A549 treated with Hydrocortisone at 1 μM for 4 hours (cell line): Measurements from ENCODE around the gene FCHSD2. TPM values are rescaled to one million over a fixed set of nuclear protein-coding genes. Genes with fewer than 3 reads are reported as not detected.

ENCODE experiments used
- total RNA-seq: library from RNA; stranded (reverse); fragments of 200-300 nt; extraction: Qiagen RNA extraction; gene quantifications from 5 replicates; pipeline ENCODE4 v1.2.3, GENCODE V29; 2022

Gene FCHSD2
- 7.0 to 10.8 TPM (median 8.9 TPM) in 5 replicates for total RNA-seq

DNA sequence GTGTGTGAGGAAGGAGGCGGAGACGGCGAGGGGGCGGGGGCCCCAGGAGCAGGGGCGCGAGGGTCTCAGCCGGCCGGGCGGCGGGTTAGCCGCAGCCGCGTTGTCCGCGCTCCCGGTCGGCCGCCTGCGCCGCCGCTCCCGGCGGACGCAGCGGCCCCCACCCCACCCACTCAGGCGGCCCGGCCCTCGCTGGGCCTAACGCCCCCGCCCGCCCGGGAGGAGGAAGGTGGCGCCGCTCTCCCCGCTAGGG, at the start of gene FCHSD2:
Gene FCHSD2 (minus strand): TSS at position 191 of the 250 bp plus-strand sequence. CDS start 441 bp downstream, outside the sequence.

GRCh38 chr11:72814286-72815109, 327.6 kb downstream of the FCHSD2 start, which contains the start of gene ATG16L2:
TSS of gene ATG16L2 (plus strand) at chr11:72814411. CDS start at chr11:72814446, 35 bp downstream.

DNA sequence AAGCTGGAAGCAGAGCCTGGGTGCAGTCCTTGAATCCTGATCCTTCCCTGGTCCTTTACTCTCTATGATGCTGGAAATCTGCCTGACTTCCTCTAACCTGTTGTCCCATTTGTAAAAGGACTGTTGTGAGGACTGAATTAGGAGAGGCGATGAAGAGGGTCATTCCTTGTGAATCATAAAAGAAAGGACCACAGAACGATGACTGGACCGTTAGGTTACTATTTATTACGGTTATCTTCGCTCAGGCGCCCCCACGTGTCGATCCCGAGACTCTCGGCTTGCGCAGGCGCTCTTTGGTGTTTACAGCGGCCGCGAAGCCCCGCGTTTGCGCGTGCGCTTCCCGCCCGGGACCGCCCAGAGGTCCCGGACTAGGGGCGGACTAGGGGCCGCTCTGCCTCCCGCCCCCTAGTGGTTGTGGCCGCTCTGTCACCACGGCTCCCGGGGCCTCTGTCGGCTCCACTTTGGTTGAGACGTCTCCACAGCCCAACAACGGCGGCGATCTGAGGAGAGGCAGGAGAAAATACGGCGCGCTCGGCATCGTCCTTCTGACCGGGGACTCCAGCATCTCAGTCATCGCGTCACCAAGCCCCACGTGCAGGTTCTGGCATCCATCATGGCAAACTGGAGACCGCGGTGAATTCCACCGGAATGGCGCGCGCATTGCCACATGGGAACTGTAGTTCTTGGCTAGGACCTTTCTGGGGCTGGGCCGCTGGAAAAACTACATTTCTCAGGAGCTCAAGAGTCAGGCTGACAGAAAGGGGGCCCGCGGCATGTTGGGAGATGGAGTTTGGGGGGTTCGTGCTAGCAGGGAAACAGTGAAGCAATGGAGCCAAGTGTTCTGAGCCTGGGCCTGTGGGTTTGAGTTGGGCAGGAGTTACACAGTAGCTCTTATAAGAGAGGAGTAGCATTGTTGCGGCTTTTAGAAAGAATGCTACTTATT, 348.4 kb downstream of the FCHSD2 start, which contains the start of gene STARD10:
Gene STARD10 (minus strand): TSS at position 623 of the 943 bp plus-strand sequence. CDS start 12,866 bp downstream, outside the sequence.

Other genes starting within 250 kb of the FCHSD2 start
- 10.3 to 13.0 TPM (median 11.8 TPM) in 5 replicates for gene P2RY2, start 76.0 kb upstream of the FCHSD2 start, total RNA-seq
- gene P2RY6, start 130.0 kb upstream of the FCHSD2 start, total RNA-seq = 4.1 to 8.1 TPM (median 6.4 TPM) in 5 replicates
- 9.5 to 12.1 TPM (median 10.7 TPM) in 5 replicates for gene ARHGEF17, start 166.0 kb upstream of the FCHSD2 start, total RNA-seq
- 5.6 to 8.0 TPM (median 7.6 TPM) in 5 replicates for gene RELT, start 234.1 kb upstream of the FCHSD2 start, total RNA-seq